PC-9 (cell line): ENCODE measurements around the gene RXYLT1.

Experiments
- CTCF ChIP-seq: fragments of 200-600 bp; sonication (generic); conservative IDR thresholded peaks from 2 replicates; pipeline ENCODE4 v1.6.1; 2017; ENCODE audit warnings: mixed run types, antibody characterized with exemption, mild to moderate bottlenecking, moderate library complexity
- EZH2 ChIP-seq: fragments of 200-600 bp; sonication (generic); IDR thresholded peaks from 2 replicates; pipeline ENCODE4 v1.8.0; 2017; ENCODE audit warnings: antibody characterized with exemption, low read depth

DNA sequence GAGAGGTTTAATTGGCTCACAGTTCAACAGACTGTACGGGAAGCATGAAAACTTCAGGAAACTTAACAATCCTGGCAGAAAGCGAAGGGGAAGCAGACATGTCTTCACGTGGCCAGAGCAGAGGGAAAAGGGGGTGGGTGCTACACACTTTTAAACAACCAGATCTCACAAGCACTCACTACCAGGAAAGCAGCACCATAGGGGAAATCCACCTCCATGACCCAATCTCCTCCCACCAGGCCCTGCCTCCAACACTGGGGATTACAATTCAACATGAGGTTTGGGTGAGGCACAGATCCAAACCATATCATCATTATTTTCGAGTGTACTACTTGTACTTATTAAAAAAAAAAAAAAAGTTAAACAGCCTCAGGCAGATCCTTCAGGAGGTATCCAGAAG, 29.9 kb downstream of the RXYLT1 start:
- TF ChIP-seq CTCF = no peak
- no peak for TF ChIP-seq EZH2
